Skin epidermis (tissue), 12 donors: ENCODE results near the gene TASL.
A peak's percentile ranks its signal among the peaks of the same experiment; 100 is the strongest.
"Not testable (repeated sequence)": the region's sequence is repeated elsewhere in the genome, so short reads cannot be mapped to it uniquely, and the experiment has no call there.

Source experiments
- H3K27ac ChIP-seq, 21 experiments: fragments of 200-600 bp; sonication (generic) in 11 of 21; one replicate each; pipeline ENCODE4 v1.5.0; 2020; ENCODE audit warnings: mild to moderate bottlenecking in 3 of 21, inconsistent platforms in 2 of 21, moderate library complexity in 2 of 21
- H3K4me3 ChIP-seq, 7 experiments: fragments of 200-600 bp; sonication (generic) in 2 of 7; one replicate each; pipeline ENCODE4 v1.5.0; 2020; ENCODE audit warnings: inconsistent platforms in 2 of 7, mild to moderate bottlenecking in 2 of 7, moderate library complexity in 1 of 7

Gene TASL, protein sequence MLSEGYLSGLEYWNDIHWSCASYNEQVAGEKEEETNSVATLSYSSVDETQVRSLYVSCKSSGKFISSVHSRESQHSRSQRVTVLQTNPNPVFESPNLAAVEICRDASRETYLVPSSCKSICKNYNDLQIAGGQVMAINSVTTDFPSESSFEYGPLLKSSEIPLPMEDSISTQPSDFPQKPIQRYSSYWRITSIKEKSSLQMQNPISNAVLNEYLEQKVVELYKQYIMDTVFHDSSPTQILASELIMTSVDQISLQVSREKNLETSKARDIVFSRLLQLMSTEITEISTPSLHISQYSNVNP

DNA sequence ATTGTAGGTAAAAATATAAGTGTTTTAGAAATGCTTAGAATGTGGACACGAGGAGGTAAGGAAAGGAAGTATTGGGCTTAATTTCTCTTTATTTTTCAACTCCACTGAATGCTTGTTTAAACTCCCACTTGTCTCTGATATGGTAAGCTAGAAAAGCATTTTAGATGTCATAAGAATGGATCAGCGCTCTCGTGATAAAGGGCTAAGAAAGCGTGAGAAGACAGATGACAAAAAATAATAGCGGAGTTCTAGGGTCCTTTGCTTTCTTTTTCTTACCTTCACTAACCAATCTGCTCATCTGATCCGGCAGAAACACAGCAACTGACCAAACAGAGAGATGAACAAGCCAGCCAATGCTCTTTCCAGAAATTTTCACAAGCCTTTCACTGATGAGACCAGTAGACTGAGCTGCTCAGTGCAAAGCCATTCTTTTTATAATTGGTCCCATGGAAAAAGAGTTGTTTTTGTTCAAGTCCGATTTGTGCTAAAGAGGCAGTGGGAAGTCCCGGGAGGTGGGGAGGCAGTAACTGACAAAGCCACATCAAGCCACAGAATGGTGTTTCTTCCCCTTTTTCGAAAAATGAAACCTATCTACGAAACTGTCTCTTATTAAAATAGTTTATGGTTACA lies at the start of gene TASL:
TASL (minus strand) TSS at position 405 of the 630 bp plus-strand sequence. CDS start 17,411 bp downstream, outside the sequence.
- Histone ChIP-seq H3K27ac (peak within 1 kb of the TSS in 15 of 21 experiments; percentile 5 to 85 (median 57)), H3K4me3 (peak within 1 kb of the TSS in 5 of 7 experiments; percentile 4 to 21 (median 17))

DNA sequence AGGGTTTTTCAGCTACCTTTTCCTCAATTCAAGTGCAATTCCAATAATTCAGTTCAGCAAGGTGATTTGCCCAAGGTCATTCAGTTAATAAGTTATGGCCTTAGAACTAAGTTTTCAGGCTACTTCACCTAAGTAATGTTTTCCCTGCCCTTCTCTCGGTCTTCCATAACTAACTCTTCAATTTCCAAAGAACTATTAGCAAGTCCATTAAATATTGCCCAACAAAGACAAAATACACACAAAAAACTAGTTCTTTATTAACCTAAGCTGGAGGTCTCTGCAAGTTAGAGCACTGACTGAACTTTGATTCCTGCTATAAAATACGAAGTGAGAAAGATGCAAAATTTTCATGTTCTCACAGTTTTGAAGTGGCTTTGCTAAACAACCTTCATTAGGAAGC lies 48.8 kb upstream of the TASL start:
- Histone ChIP-seq H3K4me3 (no peak overlapping the region), H3K27ac (no peak overlapping the region)

DNA sequence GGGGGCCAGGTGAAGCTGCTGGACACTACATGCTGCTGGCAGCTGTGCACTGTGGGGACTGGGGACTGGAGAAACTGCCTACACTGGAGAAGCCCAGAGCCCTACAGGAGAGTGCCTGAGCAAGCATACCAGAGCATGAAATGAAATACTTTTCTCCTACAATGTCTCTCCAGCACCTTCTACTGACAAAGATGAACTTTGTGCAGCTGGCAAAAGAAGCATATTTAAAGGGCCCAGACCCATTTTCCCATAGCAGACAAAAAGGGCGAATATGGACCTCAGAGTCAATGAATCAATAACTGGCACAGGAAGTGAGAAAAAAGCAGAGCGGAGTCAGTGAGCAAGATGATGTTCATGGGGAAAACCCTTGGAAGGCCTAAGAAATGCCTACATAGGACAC lies 44.8 kb upstream of the TASL start:
- Histone ChIP-seq H3K27ac (no peak overlapping the region), H3K4me3 (no peak overlapping the region)

DNA sequence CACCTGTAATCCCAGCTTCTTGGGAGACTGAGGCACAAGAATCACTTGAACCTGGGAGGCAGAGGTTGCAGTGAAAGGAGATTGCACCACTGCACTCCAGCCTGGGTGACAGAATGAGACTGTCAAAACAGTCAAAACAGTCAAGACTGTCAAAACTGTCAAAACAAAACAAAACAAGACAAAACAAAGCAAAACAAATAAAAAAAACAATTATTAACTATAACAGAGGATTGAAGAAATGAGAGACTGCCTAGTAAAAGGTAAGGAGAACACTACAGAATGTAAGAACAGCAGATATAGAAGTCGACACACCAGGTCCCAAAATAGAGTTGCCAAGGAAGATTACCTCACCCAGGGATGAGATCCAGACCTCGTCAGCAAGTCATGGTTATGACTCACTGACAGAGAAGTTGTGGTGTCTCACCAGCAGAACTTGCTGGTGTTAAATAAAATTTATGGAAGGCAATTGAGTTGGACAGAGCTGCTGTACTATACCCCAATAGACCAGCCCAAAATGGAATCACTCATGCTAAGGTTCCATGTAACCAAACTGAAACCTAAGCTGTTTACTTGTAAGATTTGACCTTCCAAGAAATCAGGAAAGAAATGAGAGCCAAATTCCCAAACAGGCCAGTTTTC lies 43.5 kb upstream of the TASL start:
- no peak overlapping the region for H3K4me3 ChIP-seq
- peak overlapping the region in 1 of 21 experiments; percentile 37 for H3K27ac ChIP-seq

DNA sequence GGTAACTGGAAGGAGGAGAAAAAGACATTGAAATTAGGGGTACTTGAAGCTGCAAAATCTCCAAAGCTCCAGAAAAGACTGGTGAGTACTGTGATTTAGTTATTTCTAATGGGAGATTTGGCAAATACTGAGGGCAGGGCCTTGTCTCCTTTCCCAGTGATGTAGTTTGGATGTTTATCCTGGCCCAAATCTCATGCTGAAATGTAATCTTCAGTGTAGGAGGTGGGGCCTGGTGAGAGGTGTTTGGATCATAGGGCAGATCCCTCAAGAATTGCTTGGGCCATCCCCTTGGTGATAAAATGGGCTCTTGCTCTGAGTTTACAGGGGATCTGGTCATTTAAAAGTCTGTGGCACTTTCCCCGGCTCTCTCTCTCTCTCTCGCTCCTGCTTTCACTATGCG lies 42.6 kb upstream of the TASL start:
- H3K4me3 ChIP-seq, result no peak overlapping the region
- no peak overlapping the region for H3K27ac ChIP-seq

DNA sequence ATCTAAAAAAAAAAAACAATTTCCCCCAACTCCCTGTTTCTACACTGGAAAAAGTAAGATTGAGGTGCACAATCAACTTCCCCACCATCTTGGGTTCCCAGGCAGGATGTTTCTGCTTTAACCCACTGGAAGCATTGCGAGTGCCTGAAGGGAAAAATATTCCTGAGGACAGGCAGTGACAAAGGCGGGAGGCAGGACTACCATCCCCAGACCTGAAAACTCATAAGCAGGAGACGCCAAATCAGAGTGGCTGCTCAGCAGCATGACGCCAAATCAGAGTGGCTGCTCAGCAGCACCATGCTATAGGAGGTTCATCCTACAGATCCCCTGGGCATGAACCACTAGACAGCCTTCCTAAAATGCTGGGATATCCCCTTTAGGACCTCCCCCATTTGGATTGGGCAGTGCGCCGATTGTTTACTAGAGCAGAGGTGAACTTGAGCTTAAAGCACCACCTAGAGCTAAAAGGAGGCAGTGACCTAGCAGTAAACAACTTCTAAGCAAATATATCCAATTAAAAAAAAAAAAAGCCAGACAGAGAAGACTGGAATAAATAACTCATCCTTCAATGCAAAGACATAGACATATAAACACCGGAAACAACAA lies 40.7 kb upstream of the TASL start:
- H3K27ac ChIP-seq, result no peak overlapping the region
- no peak overlapping the region for H3K4me3 ChIP-seq

- no peak overlapping the region for H3K4me3 ChIP-seq
- H3K27ac ChIP-seq, result no peak overlapping the region
Observed at GRCh38 chrX:30615229-30615628, 37.7 kb upstream of the TASL start.

GRCh38 chrX:30613721-30614120 lies 36.2 kb upstream of the TASL start:
- no peak overlapping the region for H3K27ac ChIP-seq
- H3K4me3 ChIP-seq, result no peak overlapping the region

DNA sequence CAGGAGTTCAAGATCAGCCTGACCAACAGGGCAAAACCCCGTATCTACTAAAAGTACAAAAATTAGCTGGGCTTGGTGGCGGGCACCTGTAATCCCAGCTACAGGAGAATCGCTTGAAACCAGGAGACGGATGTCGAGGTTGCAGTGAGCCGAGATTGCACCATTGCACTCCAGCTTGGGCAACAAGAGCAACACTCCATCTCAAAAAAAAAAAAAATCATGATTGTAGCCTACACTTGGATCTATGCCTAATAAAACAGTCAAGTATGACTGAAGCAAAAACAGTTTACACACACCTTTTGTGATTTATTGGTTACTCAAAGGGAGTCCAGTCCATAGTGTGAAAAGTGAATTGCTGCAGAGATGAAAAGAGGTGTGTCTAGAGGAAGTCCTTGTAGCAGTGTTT lies 34.7 kb upstream of the TASL start:
- Histone ChIP-seq H3K27ac (peak overlapping the region in 1 of 21 experiments; percentile 17), H3K4me3 (no peak overlapping the region)

DNA sequence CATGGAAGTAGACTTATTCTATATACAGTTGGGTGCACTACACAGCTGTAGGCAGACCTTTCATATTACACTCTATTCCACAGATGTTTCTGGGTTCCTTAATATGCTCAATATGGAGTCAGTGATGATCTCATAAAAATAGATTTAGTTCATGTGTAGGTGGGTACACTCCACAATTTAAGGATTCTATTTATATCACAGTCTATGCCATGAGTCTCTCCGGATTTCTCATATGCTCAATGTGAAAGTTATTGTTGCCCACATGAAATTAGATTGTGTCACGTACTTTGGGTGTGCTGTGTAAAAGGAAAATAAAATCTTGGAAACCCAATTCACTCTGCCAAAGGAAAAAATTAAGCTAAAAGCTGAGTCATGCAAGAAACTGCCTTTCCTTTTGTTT lies 32.5 kb upstream of the TASL start:
- Histone ChIP-seq H3K27ac (no peak overlapping the region), H3K4me3 (no peak overlapping the region)

- Histone ChIP-seq H3K4me3 (no peak overlapping the region), H3K27ac (no peak overlapping the region)
Observed at GRCh38 chrX:30607155-30607554, 29.6 kb upstream of the TASL start.

DNA sequence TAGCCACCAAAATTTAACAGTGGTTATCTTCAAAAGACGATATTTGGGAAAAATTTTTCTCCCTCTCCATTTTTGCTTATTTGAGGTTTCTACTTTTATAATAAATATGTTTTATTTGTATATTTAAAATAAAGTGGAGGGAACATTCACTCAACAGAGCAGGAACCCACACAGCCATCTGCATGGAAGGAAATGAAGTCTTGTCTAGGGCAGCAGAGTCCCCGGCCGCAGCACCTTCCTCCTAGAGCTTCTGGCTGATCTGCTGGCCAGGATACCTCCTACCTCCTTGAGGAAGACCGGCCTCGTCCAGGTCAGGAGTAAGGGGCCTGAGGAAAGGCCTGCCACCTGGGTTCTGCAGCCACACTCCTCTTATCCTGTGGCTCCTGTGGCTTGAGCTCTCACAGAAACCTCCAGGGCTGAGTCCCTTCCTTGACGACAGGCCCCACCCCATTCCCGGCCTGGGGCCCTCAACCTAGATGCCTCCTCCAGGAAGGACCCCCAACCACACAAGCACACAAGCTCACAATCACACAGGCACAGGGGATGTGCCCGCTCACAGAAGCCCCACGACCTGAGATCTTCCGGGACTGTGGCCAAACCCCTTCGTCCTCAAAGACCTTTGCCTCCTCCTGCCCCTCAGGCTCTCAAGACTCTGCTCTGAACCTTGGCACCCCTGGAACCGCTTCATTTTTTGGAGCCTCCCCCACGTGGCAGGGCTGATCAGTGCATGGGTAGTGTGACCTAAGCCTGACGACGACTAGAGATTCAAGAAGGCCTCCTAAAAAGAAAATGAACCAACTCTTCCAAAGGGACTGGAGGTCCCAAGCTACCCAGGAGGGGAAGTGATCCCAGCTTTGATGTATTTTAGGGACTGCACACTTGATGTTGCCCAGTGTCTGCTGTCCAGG lies 23.0 kb upstream of the TASL start:
- H3K27ac ChIP-seq, result not testable (repeated sequence)

GRCh38 chrX:30597216-30598012 lies 19.8 kb upstream of the TASL start:
- no peak overlapping the region for H3K4me3 ChIP-seq
- peak overlapping the region in 1 of 21 experiments; percentile 26 for H3K27ac ChIP-seq

More for the DNA sequence above, 23.0 kb upstream of the TASL start:
- H3K4me3 ChIP-seq, result not testable (repeated sequence)

DNA sequence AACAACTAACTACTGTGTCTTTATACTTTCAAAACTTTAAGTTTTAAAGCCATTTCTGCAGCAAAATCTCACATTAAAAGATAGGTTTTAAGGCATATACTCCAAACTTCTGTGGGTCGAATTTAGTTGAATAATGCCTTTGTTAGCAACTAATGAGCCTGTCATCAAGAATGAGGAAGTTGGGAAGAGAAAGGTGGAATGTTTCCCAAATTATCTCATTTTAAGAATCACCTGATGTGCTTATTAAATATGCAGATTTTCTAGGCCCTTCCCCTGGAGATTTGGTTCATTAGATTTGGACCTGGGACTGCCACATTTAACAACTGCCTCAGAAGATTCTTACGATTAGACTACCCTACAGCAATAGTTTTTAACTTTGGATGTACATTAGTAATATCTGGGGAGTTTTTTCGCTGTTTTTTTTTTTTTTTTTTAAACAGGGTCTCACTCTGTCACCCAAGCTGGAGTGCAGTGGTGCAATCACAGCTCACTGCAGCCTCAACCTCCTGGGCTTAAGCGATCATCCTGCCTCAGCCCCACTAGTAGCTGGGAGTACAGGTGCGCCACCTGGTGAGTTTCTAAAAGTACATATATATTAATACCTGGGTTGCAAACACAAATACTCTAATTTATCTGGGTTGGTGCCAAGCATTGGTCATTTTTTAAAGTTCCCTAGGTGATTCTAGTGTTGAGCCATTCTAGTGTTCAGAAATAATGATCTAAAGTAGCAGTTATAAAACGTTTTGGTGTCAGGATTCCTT lies 16.1 kb upstream of the TASL start:
- peak overlapping the region in 1 of 21 experiments; percentile 10 for H3K27ac ChIP-seq
- H3K4me3 ChIP-seq, result no peak overlapping the region

GRCh38 chrX:30592831-30593230 lies 15.3 kb upstream of the TASL start:
- H3K4me3 ChIP-seq, result no peak overlapping the region
- peak overlapping the region in 2 of 21 experiments; percentile 10 to 15 for H3K27ac ChIP-seq

DNA sequence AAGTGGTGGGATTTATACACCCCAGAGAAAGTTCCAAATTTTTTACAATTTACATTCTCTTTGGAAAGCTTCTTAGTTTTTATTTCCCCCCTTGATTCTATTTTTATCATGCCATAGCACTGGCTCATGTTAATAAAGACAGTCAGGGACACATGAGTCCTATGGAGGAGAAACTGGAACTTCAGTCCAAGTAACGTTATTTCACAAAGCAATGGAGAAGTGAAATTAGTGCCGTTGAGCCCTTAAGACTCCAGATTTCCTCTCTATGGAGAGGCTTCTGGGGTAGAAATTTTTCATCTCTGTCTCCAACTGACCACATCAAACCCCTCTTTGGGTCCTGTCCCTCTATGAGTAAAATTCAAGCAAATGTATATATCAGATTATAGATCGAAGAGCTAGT lies 12.8 kb upstream of the TASL start:
- Histone ChIP-seq H3K27ac (peak overlapping the region in 1 of 21 experiments; percentile 33), H3K4me3 (no peak overlapping the region)

- no peak overlapping the region for H3K27ac ChIP-seq
- H3K4me3 ChIP-seq, result no peak overlapping the region
Observed at GRCh38 chrX:30589146-30589888, 11.8 kb upstream of the TASL start.
